PFSK-1 (cell line): ENCODE results near the gene FAF2.

ENCODE experiments used
- FOXP2 ChIP-seq: optimal IDR thresholded peaks from 2 replicates; pipeline ENCODE3; 2011; ENCODE audit warnings: borderline replicate concordance, control low read depth, inconsistent platforms; ENCODE audit not compliant: insufficient read depth; ENCODE audit errors: extremely low read length, extremely low read depth
- POLR2AphosphoS5 ChIP-seq: IDR thresholded peaks from 2 replicates; pipeline ENCODE4 v1.6.1; 2012; ENCODE audit warnings: low read depth, mild to moderate bottlenecking, control low read depth, low read length, moderate library complexity
- SIN3A ChIP-seq: IDR thresholded peaks from 2 replicates; pipeline ENCODE4 v1.6.1; 2012; ENCODE audit warnings: mild to moderate bottlenecking, low read length, moderate library complexity, borderline replicate concordance; ENCODE audit not compliant: insufficient read depth
- TAF1 ChIP-seq: IDR thresholded peaks from 2 replicates; pipeline ENCODE4 v1.6.1; 2012; ENCODE audit warnings: low read length, control low read depth, borderline replicate concordance; ENCODE audit not compliant: insufficient read depth
- TF ChIP-seq, protein P1 (sequence below), 2 experiments: IDR thresholded peaks; 2 replicates each; pipeline versions ENCODE4 v1.6.1 to v1.8.0; 2011 to 2012; ENCODE audit warnings: low read depth in 2 of 2, low read length in 2 of 2, control low read depth in 1 of 2, inconsistent platforms in 1 of 2, mild to moderate bottlenecking in 1 of 2, moderate library complexity in 1 of 2; ENCODE audit not compliant: insufficient read depth in 1 of 2

FAF2 gene

DNA sequence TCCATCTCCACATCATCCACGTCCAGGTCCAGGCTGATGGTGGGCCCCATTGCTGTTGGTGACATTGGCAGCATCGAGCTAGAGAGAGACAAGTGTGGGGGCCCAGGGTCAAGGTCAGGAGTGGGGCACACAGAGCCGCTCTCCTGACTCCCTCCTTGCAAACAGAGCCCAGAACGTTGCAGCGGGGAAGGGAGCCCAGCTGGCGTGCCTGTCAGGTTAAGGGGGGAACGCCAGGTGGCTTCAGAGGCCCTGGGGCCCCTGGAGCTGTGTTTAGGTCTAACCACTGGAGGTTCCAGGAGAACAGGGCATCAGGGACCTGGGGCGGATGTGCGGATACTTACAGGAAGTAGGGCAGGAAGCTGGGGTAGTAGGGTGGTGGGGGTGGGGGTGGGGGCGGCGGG is 81.6 kb downstream of the FAF2 start:
- TF ChIP-seq, protein P1, sequence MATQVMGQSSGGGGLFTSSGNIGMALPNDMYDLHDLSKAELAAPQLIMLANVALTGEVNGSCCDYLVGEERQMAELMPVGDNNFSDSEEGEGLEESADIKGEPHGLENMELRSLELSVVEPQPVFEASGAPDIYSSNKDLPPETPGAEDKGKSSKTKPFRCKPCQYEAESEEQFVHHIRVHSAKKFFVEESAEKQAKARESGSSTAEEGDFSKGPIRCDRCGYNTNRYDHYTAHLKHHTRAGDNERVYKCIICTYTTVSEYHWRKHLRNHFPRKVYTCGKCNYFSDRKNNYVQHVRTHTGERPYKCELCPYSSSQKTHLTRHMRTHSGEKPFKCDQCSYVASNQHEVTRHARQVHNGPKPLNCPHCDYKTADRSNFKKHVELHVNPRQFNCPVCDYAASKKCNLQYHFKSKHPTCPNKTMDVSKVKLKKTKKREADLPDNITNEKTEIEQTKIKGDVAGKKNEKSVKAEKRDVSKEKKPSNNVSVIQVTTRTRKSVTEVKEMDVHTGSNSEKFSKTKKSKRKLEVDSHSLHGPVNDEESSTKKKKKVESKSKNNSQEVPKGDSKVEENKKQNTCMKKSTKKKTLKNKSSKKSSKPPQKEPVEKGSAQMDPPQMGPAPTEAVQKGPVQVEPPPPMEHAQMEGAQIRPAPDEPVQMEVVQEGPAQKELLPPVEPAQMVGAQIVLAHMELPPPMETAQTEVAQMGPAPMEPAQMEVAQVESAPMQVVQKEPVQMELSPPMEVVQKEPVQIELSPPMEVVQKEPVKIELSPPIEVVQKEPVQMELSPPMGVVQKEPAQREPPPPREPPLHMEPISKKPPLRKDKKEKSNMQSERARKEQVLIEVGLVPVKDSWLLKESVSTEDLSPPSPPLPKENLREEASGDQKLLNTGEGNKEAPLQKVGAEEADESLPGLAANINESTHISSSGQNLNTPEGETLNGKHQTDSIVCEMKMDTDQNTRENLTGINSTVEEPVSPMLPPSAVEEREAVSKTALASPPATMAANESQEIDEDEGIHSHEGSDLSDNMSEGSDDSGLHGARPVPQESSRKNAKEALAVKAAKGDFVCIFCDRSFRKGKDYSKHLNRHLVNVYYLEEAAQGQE (IDR thresholded peaks at IDR 0.05; ENCODE audit: insufficient read depth in 1 of 2, low read depth in 2 of 2, low read length in 2 of 2) = no peak
- TF ChIP-seq TAF1 = no peak
- no peak for TF ChIP-seq SIN3A
- no peak for TF ChIP-seq FOXP2
- TF ChIP-seq POLR2AphosphoS5 = no peak

DNA sequence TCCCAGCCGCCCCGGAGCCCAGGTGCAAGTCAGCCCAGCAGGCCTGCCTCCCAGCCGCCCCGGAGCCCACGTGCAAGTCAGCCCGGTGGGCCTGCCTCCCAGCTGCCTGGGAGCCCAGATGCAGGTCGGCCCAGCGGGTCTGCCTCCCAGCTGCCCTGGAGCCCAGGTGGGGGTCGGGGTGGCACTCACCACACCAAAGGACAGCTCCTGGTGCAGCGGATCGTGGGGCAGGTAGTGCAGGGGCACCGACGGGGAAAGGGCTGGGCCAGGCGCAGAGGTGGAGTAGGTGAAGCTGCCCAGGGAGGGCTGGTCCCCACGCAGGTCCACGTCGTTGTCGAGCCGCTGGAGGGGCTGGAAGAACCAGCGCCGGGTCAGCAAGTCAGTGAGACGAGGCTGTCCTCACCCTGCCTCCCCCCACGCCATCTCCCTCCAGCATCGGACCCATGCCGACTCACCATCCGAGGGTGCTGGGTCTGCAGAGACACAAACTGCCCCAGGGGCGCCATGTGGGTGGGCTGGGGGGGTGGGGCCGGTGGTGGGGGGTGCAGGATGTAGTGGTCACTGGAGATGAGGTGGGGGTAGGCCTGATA is 82.3 kb downstream of the FAF2 start:
- TF ChIP-seq SIN3A (no peak), POLR2AphosphoS5 (no peak), TAF1 (no peak), FOXP2 (no peak)
- TF ChIP-seq, protein P1 (IDR thresholded peaks at IDR 0.05; ENCODE audit: insufficient read depth in 1 of 2, low read depth in 2 of 2, low read length in 2 of 2) = no peak

DNA sequence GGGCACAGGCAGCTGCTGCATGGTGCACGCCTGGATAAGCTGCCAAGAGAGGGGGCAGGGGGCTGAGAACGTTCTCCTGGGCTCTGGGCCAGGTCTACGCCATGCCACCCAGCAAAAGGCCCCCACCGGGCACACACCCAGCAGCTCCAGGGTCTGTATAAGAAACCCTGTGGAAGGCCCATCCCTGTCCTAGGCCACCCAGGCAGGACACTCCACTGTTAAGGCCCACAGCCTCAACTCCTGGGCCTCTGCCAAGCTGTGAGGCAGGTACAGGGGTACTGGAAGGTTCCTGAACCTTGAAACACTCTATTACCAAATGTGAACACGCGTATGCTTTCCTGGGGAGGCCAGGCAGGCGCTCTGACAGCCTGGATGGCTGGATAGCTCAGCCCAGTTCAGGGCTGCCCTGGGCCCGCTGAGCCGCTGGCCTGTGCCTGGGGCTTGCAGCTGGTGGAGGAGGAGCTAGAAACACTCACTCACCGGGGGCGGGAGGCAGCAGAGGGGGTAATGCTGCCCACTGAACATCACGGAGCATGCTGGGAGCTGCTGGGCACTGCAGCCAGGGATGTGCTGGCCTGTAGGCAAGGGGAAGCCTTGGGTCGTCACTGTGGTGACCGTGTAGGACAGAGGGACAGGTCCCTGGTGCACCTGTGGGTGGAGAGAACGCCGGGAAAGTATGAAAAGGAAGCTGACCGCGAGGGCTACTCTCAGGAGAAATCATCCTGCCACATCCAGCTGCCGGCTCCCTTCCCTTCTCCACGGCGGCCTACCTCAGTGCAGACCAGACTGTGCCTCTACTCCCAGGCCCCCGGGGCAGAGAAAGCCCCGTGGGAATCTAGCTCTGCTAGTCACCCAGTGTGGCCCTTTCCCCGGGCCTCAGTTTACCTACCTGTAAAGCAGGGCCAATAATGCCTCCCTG is 83.1 kb downstream of the FAF2 start:
- TF ChIP-seq POLR2AphosphoS5 (no peak), TAF1 (no peak), FOXP2 (no peak), SIN3A (no peak)
- TF ChIP-seq, protein P1 (IDR thresholded peaks at IDR 0.05; ENCODE audit: insufficient read depth in 1 of 2, low read depth in 2 of 2, low read length in 2 of 2) = no peak

DNA sequence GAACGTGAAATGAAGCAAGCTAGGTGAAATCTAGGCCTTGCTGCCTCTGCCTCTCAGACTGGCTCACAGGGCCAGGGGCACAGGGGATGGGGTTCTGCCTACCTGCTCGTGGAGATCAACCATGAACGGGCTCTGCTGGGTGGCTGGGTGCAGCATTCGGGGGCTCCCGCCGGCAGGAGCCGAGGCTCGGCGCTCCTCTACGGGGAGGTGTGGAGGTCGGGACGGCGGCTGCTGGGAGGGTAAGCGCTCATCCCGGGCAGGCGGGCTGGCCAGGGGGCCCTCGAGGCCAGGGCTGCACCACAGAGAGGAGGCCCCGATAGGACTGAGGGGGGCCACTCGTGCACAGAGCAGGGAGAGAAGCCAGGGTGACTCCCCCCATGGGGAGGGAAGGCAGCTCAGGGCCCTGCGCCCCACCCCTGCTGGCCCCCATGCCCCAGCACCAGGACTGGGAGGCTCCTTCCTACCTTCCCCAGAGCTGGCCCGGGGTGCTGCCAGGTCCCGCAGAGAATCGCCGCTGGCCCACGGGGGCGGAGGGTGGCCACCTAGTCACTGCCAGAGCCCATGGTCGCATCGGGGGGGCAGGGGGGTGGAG is 83.8 kb downstream of the FAF2 start:
- TF ChIP-seq SIN3A (no peak), FOXP2 (no peak), TAF1 (no peak), POLR2AphosphoS5 (no peak)
- TF ChIP-seq, protein P1 (IDR thresholded peaks at IDR 0.05; ENCODE audit: insufficient read depth in 1 of 2, low read depth in 2 of 2, low read length in 2 of 2) = no peak
